Limb (tissue), 2 donors: ENCODE results near the gene LMNTD2.

Experiments used
- DNase-seq, 2 donors: peaks; one replicate each; pipeline ENCODE4 v3.0.0-alpha.2; 2016; ENCODE audit errors: extremely low spot score in 2 of 2

The LMNTD2 gene, protein sequence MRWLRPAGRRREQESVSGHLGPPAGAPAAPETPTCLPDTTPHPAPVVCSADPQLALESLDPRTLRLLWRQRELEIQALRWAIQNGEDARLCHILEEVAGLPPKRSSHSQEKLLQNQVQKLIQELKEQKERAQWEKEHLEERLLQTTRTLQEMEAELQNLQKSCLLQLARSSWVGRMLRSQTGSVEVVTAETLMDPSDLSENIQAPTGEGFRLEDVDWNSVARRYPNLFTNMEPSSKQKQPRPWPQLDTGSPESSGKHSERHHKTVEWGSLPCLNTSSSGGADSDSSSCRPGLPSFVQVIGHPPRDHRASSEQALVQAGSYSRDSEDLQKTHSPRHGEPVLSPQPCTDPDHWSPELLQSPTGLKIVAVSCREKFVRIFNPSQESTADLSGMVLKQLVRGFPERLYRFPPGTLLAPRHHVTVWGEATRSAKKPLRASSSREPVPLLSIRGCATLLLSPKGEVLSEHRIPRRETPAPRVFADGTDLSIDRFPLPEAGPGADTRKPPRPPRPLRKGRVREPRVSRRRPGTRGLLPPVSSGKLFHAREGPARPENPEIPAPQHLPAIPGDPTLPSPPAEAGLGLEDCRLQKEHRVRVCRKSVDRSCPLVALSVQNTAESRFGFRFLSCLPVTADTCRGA

DNA sequence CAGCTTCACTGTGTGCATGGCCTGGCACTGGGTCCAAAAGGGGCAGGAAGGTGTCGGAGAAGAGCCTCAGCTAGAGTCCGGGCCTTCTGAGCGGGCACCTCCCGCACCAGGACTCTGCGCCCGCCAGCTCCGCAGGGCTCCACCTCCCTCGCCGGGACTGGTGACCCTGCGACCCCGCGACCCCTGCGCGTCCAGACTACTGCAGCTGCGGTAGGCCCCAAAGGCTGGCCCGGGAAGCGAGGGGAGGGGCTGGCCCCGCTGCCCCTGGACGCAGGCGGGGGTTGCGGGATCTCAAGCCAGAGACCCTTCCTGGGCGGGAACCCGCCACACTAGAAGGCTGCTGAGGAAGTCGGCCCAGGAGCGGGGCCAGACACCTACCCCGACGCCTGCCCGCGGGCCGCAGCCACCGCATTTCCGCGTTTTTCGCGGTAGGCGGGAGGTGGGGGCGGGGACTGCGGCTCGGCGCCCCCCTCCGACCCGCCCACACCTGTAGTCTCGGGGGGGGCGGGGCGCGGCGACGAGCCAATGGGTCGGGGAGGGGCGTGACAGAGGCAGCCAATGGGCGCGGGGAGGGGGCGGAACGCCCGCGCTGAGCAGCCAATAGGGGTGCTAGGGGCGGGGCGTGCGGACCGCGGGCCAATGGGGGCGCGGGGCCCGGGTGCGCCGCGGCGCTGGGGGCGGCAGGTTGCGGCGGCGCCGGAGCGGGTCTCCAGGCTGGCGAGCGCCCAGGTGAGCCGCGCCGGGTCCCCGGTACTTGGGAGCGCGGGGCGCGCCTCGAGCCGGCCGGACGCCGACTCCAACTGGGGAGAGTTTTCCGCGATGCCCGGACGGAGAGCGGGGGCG is at the start of gene LMNTD2, which contains the start of gene RASSF7:
Gene LMNTD2 (minus strand): TSS at position 434 of the 843 bp plus-strand sequence. CDS start 22 bp downstream, at position 412.
Gene RASSF7 (plus strand): TSS at position 666 of the 843 bp plus-strand sequence. CDS start 799 bp downstream, outside the sequence.
- peak; percentile 88 to 97 for DNase-seq

DNA sequence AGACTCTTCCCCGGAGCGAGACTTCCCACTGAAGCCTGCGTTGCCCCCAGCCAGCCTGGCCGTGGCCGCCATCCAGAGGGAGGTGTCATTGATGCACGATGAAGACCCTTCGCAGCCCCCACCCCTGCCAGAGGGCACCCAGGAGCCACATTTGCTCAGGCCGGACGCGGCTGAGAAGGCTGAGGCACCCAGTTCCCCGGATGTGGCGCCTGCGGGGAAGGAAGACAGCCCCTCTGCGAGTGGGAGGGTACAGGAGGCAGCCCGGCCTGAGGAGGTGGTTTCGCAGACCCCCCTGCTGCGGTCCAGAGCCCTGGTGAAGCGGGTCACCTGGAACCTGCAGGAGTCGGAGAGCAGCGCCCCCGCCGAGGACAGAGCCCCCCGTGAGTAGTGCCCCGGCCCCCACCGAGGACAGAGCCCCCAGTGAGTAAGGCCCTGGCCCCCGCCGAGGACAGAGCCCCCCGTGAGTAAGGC is 48.8 kb upstream of the LMNTD2 start:
- DNase-seq, result no peak

DNA sequence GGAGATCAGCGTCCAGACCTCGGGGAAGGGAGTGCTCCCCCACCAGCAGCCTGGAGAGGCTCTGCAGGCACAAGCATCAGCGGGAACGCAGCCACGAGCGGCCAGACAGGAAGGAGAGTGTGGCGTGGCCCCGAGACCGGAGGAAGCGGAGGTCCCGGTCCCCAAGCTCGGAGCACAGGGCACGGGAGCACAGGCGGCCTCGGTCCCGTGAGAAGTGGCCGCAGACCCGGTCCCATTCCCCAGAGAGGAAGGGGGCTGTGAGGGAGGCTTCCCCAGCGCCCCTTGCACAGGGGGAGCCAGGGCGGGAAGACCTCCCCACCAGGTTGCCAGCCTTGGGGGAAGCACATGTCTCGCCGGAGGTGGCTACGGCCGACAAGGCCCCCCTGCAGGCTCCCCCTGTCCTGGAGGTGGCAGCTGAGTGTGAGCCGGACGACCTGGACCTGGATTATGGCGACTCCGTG is 48.3 kb upstream of the LMNTD2 start:
- no peak for DNase-seq

DNA sequence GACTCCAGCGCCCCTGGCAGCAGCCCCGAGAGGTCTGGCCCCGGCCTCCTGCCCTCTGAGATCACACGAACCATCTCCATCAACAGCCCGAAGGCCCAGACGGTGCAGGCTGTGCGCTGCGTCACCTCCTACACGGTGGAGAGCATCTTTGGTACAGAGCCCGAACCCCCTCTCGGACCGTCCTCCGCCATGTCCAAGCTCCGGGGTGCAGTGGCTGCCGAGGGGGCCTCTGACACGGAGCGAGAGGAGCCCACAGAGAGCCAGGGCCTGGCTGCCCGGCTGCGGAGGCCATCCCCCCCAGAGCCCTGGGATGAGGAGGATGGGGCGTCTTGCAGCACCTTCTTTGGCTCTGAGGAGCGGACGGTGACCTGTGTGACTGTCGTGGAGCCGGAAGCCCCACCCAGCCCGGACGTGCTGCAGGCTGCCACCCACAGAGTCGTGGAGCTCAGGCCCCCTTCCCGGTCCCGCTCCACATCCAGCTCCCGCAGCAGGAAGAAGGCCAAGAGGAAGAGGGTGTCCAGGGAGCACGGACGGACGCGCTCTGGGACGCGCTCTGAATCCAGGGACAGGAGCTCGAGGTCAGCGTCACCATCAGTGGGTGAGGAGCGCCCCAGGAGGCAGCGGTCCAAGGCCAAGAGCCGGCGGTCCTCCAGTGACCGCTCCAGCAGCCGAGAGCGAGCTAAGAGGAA is 47.6 kb upstream of the LMNTD2 start:
- DNase-seq, result no peak

DNA sequence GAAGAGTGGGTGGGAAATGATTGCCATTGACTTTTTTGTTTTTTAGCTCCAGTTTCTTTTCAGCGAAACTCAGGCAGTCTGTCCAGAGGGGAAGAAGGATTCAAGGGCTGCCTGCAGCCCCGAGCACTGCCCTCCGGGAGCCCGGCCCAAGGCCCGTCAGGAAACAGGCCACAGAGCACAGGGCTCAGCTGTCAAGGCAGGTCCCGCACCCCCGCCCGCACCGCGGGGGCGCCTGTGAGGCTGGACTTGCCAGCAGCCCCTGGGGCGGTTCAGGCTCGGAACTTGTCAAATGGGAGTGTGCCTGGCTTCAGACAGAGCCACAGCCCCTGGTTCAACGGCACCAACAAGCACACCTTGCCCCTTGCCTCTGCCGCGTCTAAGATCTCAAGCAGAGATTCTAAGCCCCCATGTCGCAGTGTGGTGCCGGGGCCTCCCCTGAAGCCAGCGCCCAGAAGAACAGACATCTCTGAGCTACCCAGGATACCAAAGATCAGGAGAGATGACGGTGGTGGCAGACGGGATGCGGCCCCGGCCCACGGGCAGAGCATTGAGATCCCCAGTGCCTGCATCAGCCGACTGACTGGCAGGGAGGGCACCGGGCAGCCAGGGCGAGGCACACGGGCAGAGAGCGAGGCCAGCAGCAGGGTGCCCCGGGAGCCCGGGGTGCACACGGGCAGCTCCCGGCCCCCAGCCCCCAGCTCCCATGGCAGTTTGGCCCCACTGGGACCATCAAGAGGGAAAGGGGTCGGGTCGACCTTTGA is 46.7 kb upstream of the LMNTD2 start:
- DNase-seq, result no peak

DNA sequence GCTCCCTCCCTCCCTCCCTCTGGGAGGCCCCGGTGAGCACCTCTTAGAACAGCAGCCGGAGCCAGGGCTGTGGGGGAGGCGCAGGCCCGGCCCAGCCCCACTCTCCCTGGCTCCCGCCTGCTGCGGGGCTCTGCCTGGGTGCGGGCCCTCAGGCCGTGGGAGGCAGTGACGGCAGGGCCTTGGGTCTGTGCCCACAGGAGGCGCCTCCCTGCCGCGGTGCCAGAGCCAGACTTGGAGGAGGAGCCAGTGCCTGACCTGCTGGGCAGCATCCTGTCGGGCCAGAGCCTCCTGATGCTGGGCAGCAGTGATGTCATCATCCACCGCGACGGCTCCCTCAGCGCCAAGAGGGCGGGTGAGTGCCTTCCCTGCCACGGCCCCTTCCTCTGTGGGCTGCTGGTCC is 45.7 kb upstream of the LMNTD2 start:
- no peak for DNase-seq

DNA sequence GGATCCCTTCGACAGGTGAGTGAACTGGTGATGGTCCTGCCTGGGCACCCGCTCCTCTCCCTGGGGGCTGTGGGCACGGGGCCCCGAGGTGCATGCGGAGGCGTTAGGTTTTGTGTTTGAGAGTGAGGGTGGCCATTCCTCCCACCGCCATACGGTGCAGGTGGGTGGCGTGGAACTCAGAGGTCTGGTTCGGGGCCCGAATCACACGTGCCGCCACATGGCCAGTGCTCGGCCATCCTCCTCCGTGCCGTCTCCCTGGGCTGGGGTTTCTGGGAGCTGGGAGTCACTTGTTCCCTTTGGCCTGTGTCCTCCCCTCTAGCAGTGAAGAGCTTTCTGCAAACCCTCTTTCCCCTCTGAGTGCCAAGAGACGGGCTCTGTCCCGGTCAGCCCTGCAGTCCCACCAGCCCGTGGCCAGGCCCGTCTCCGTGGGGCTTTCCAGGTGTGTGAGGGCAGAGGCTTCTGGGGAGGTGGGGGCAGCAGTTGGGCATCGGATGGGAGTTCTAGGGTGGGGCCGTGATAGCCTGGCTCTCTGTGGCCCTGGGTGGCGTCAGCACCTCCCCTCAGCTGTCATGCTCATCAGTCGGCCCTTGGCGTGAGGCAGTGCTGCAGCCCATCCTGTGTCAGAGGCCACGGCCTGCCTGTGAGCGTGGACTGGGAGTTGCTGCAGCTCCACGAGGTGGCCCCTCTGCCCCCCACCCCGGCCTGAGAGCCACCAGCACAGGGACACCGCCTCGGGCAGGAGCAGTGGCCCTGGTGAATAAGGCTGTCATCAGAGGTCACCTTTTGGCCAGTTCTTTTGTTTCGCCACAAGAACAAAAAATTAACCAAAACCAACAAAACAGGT is 45.0 kb upstream of the LMNTD2 start:
- no peak for DNase-seq

DNA sequence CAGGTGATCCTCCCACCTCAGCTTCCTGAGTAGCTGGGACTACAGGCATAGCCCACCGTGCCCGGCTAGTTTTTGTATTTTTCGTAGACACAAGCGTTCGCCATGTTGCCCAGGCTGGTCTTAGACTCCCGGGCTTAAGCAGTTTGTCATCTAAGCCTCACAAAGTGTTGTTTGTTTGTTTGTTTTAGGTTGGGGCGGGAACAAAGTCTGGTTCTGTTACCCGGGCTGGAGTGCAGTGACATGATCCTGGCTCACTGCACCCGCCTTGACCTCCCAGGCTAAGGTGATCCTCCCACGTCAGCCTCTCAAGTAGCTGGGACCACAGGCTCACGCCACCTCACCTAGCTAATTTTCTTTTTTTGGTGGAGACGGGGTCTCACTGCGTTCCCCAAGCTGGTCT is 42.6 kb upstream of the LMNTD2 start:
- no peak for DNase-seq

DNA sequence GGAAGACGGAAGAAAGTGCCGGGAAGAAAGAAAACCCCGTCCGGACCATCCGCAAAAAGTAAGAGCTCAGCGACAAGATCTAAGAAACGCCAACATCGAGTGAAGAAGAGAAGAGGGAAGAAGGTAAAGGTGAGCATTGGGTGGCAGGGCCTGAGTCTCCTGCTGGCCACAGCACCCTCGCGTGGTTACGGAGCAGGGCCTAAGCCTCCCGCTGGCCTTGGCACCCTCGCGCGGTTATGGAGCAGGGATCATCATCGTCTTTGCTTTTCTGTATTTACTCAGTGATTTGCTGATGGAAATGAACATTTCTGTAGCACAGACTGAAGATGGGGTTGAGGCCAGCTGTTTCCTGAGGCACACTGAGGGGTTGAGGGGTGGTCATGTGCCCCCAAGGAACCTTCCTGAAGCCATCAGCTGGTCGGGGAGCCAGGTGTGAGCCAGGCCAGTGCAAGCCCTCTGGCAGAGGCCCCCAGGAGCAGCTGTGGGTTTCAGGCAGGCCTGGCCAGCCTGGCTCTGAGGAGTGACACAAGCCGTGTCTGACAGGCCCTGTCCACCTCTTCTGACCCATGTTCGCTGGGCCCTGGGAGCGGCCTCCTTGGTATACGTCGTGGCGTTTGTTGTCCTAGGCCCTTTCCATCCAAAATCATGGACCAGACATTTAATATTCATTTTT is 41.2 kb upstream of the LMNTD2 start:
- no peak for DNase-seq

DNA sequence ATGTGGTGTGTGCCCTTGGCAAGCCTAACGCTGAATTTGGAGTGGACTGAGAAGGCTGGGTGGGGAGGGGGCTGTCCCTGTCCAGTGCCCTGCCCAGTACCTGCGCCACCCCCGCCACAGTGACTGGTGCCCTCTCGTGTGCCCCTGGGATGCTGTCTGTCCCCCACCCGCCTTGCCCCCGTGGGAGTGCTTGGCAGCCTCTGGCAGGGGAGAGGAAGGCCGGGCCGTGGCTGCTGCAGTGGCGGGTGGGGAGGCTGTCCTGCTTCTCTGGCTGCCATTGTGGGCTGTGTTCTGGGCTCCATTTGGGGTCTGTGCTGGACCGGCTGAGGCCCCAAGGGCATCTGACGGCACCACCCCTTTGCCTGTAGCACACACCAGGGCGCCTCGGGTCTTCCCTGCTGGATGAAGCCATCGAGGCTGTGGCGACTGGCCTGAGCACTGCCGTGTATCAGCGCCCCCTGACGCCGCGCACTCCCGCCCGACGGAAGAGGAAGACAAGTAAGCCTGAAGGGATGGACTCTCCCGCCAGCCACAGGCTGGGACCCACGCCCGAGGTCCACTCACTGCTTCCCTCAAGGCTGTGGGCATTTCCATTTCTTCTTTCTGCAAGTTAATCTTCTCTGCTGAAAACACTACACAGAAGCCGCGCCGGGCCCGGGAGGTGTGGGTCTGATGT is 37.6 kb upstream of the LMNTD2 start:
- DNase-seq, result no peak

DNA sequence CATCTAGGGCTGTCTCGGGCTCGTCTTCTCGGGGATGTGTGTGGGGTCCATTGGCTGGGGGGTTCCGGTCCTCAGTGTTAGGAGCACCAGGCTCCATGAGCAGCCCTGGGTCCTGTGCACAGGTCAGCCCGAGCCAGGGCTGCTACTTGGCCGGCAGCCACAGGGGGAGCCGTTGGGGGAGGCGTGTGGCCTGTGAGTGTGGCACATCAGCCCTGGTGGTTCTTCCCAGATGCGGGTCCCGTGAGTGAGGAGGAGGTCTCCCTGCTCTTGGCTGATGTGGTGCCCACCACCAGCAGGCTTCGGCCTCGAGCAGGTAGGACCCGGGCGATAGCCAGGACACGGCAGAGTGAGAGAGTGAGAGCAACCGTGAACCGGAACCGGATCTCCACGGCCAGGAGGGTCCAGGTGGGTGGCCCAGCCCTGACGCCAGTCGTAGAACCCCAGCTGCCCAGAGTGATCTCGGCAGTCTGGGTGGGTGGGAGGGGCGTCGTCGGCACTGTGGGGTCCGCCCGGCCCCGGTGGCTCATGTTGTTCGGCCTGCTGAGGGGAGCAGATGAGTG is 36.7 kb upstream of the LMNTD2 start:
- no peak for DNase-seq

DNA sequence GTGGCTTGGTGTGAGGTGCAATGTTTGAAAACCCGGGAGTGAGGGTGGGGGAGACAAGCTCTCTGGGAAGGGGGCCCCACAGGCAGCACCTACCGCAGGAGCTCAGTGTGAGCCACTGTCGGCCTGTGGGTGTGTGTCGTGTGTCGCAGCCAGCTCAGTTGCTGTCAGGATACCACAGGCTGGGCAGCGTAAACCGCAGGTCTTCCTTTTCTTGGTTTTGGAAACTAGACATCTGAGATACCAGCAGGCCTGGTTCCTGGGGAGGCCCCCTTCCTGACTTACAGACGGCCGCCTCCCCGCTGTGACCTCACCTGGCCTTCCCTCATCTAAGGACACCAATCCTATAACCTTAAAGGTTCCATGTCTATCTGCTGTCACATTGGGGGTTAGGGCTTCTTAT is 35.8 kb upstream of the LMNTD2 start:
- DNase-seq, result no peak

DNA sequence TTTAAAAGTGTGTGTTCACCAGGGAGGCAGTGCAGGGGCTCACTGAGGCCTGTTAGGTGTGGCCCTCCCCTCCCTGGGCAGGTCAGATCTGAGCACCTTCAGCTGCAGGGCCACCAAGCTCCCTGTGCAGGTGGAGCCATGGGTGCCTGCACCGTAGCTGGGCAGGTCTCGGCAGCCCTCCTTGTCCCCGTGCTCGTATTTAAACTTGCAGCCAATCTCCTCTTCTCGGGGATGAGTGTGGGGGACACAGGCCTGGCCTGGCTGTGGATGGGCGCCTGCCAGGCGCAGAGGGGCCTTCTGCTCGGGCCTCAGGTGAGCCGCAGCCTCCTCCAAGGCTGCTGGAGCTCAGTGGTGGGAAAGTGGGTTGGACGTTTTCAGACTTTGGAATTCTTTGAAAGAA is 34.9 kb upstream of the LMNTD2 start:
- no peak for DNase-seq

DNA sequence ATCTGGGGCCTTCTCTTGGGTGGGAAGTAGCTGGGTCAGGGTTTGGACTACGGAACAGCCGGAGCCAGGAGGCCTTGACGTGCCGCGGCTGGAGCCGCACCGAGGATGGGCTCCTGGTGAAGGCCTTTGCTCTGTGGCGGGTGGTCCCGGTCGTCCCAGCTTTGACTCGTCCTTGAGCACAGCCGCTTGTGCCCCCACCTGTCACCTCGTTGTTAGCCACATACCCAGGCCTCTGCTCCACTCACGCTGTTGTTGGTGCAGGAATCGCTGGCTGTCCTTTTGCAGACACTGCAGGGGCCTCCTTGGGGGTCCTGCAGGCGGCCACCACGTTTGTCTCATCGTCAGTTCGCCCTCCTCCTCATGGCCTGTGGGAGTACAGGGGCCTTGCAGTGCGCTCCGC is 32.8 kb upstream of the LMNTD2 start:
- no peak for DNase-seq

DNA sequence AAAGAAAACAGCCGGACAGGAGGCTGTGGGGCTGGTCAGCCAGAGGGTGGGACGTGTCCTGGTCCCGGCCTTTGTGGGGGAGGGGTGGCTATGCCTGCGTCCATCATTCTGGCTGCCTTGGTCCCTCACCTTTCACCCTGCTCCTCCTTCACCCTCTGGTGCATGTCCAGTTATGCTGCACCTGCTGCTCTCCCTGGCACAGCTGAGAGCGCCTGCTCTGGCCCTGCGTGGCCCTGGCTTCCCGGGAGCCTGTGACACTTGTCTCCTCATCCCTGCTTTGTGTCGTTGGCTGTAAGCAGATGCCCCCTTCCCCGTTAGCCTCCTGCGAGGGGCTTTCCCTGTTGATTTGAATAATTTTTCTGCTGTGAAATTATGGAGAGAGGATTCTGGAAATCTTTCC is 32.4 kb upstream of the LMNTD2 start:
- DNase-seq, result no peak

DNA sequence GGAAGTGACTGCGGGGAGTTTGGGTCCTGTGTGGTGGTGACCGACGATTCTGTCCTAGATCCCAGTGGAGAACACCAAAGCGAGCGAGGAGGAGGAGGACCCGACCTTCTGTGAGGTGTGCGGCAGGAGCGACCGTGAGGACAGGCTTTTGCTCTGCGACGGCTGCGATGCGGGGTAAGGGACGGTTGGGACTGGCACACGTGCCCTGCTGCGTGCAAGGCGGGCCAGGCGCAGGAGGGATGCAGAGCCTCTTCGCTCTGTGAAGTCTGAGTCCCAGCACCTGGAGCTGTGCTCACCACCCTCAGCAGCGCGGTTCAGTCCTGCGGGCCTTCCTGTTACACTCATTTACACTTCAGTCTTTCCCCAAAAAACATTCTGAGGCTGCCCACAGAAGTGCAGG is 32.0 kb upstream of the LMNTD2 start:
- no peak for DNase-seq

DNA sequence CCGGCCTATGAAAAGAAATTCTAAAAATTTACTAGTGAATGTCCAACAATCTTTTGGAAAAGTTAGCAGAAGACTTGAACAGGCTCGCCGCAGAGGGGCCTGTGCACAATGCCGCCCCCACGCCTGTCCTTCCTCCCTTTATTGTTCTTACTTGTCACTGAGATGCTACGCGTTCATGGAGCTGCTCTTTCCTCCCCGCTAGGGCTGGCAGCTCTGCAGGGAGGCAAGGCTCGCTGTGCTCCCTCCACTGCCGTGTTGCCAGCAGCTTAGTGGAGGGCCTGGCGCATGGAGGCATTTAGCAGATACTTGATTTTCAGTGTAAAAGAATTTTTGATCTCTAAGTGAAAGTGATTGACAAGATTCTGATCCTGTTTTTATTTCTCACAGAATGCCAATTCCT is 30.5 kb upstream of the LMNTD2 start:
- no peak for DNase-seq

DNA sequence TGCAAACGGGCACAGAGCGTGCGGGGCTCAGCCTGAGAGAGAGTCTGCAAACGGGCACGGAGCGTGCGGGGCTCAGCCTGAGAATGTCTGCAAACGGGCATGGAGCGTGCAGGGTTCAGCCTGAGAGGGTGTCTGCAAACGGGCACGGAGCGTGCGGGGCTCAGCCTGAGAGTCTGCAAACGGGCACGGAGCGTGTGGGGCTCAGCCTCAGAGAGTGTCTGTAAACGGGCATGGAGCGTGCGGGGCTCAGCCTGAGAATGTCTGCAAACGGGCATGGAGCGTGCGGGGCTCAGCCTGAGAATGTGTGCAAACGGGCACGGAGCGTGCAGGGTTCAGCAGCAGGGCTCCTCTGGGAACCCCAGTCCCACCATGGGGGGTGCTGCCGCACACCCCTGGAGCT is 29.3 kb upstream of the LMNTD2 start:
- no peak for DNase-seq
